ENCODE measurements around the gene YIPF5. TPM values are rescaled to one million over a fixed set of nuclear protein-coding genes. Genes with fewer than 3 reads are reported as not detected.
A peak's percentile ranks its signal among the peaks of the same experiment; 100 is the strongest.

The YIPF5 gene
- polyA plus RNA-seq, 1 donor, result 65.2 TPM

GRCh38 chr5:144183254-144183889 lies 12.9 kb upstream of the YIPF5 start:
- DNase-seq, result no peak

GRCh38 chr5:144179226-144179625 lies 8.8 kb upstream of the YIPF5 start:
- no peak for DNase-seq

GRCh38 chr5:144177548-144177947 lies 7.1 kb upstream of the YIPF5 start:
- DNase-seq, result no peak

- DNase-seq, result no peak
Measured at GRCh38 chr5:144173766-144174165, 3.3 kb upstream of the YIPF5 start.

- no peak for DNase-seq
Measured at GRCh38 chr5:144169904-144170275, 569 bp downstream of the YIPF5 start.

- no peak for DNase-seq
Measured at GRCh38 chr5:144167998-144168397, 2.5 kb downstream of the YIPF5 start.

- no peak for DNase-seq
Measured at GRCh38 chr5:144166696-144167095, 3.8 kb downstream of the YIPF5 start.

GRCh38 chr5:144162686-144163085 lies 7.8 kb downstream of the YIPF5 start:
- no peak for DNase-seq

- DNase-seq, result no peak
Measured at GRCh38 chr5:144156767-144157171, 13.7 kb downstream of the YIPF5 start.

GRCh38 chr5:144151026-144151425 lies 19.4 kb downstream of the YIPF5 start:
- no peak for DNase-seq

- no peak for DNase-seq
Measured at GRCh38 chr5:144144956-144145751, 25.3 kb downstream of the YIPF5 start.

- DNase-seq, result no peak
Measured at GRCh38 chr5:144143625-144144024, 26.8 kb downstream of the YIPF5 start.

GRCh38 chr5:144142824-144143162 lies 27.7 kb downstream of the YIPF5 start:
- no peak for DNase-seq

GRCh38 chr5:144142139-144142823 lies 28.2 kb downstream of the YIPF5 start:
- DNase-seq, result peak; percentile 38

GRCh38 chr5:144141585-144141984 lies 28.9 kb downstream of the YIPF5 start:
- peak; percentile 29 for DNase-seq

GRCh38 chr5:144139586-144139985 lies 30.9 kb downstream of the YIPF5 start:
- DNase-seq, result peak; percentile 33

GRCh38 chr5:144135113-144135762 lies 35.2 kb downstream of the YIPF5 start:
- DNase-seq, result no peak

GRCh38 chr5:144134194-144134826 lies 36.1 kb downstream of the YIPF5 start:
- DNase-seq, result no peak

- DNase-seq, result no peak
Measured at GRCh38 chr5:144133050-144133633, 37.3 kb downstream of the YIPF5 start.

GRCh38 chr5:144131261-144131660 lies 39.2 kb downstream of the YIPF5 start:
- no peak for DNase-seq

GRCh38 chr5:144130306-144130705 lies 40.2 kb downstream of the YIPF5 start:
- DNase-seq, result no peak

- no peak for DNase-seq
Measured at GRCh38 chr5:144128844-144129243, 41.6 kb downstream of the YIPF5 start.

All from left kidney (tissue), 2 donors.